Loucy (cell line): ENCODE results near the gene ISLR.

Experiments used
- EZH2phosphoT487 ChIP-seq: fragments of 200-600 bp; IDR thresholded peaks from 2 replicates; pipeline ENCODE4 v1.6.1; 2018; ENCODE audit warnings: antibody characterized with exemption, mild to moderate bottlenecking, moderate library complexity, borderline replicate concordance
- TF ChIP-seq, protein P1 (sequence below): fragments of 200-600 bp; sonication (generic); conservative IDR thresholded peaks from 2 replicates; pipeline ENCODE4 v1.5.1; 2014; ENCODE audit warnings: mild to moderate bottlenecking, antibody characterized with exemption, low read length

DNA sequence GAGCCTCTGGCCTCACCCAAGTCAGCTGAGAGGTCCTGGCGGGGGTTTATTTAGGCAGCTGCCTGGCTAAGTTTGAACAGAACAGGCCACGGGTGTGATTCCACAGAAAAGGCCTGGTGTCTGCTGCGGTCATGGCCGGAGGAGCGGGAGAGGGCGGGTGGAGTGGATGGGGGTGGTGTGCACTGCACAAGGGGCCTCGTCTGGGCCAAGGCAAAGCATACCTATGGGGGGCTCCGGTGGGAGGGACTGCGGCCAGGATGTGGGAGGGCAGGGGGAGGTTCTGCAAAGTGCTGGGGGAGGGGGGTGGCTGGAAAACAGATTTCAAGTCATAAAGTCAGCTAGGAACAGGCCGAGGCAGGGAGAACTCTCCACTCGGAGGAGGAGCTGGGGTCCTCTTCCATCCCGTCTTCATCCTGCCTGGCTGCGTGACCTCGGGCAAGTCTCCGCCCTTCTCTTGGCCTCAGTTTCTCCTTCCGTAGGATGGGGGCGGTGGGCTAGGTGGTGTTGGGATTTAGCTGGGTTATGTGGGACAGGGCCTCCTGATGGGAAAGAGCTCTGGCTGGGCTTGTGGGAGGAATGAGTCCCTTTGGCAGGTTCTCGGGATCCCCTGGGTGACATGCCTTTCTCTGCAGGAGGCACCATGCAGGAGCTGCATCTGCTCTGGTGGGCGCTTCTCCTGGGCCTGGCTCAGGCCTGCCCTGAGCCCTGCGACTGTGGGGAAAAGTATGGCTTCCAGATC, 878 bp downstream of the ISLR start:
- TF ChIP-seq, protein P1, sequence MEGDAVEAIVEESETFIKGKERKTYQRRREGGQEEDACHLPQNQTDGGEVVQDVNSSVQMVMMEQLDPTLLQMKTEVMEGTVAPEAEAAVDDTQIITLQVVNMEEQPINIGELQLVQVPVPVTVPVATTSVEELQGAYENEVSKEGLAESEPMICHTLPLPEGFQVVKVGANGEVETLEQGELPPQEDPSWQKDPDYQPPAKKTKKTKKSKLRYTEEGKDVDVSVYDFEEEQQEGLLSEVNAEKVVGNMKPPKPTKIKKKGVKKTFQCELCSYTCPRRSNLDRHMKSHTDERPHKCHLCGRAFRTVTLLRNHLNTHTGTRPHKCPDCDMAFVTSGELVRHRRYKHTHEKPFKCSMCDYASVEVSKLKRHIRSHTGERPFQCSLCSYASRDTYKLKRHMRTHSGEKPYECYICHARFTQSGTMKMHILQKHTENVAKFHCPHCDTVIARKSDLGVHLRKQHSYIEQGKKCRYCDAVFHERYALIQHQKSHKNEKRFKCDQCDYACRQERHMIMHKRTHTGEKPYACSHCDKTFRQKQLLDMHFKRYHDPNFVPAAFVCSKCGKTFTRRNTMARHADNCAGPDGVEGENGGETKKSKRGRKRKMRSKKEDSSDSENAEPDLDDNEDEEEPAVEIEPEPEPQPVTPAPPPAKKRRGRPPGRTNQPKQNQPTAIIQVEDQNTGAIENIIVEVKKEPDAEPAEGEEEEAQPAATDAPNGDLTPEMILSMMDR = no peak
- no peak for TF ChIP-seq EZH2phosphoT487
